Astrocyte (in vitro differentiated cells and primary cell): ENCODE results near the gene PALLD. TPM values are rescaled to one million over a fixed set of nuclear protein-coding genes. Genes with fewer than 3 reads are reported as not detected.
"Not testable (repeated sequence)": the region's sequence is repeated elsewhere in the genome, so short reads cannot be mapped to it uniquely, and the experiment has no call there.

Source experiments
- DNase-seq: peaks from one replicate; pipeline ENCODE4 v3.0.0-alpha.2; 2010; ENCODE audit warnings: low read depth
- FAIRE-seq: peaks from 2 replicates; lab custom pipeline; 2011; peaks lifted over from hg19 to GRCh38; lab: Jason Lieb, UNC
- H2AFZ ChIP-seq: 2 replicates; pipeline ENCODE4 v1.6.0; 2012; ENCODE audit warnings: low read depth, low read length, inconsistent platforms
- H3K27ac ChIP-seq: 2 replicates; pipeline ENCODE4 v1.5.1; 2011; ENCODE audit warnings: low read depth, low read length, inconsistent platforms
- H3K27me3 ChIP-seq: 2 replicates; pipeline ENCODE4 v1.6.0; 2011; ENCODE audit warnings: low read length, inconsistent platforms; ENCODE audit not compliant: insufficient read depth
- H3K36me3 ChIP-seq: 2 replicates; pipeline ENCODE4 v1.5.1; 2011; ENCODE audit warnings: low read length, inconsistent platforms; ENCODE audit not compliant: insufficient read depth
- H3K4me1 ChIP-seq: 2 replicates; pipeline ENCODE4 v1.5.1; 2011; ENCODE audit warnings: low read length, inconsistent platforms; ENCODE audit not compliant: insufficient read depth
- H3K4me2 ChIP-seq: 2 replicates; pipeline ENCODE4 v1.6.0; 2012; ENCODE audit warnings: low read length, inconsistent platforms
- H3K4me3 ChIP-seq: 2 replicates; pipeline ENCODE4 v1.5.1; 2011; ENCODE audit warnings: low read depth, mild to moderate bottlenecking, low read length, inconsistent platforms; ENCODE audit not compliant: insufficient read depth
- H3K79me2 ChIP-seq: 2 replicates; pipeline ENCODE4 v1.6.0; 2012; ENCODE audit warnings: mild to moderate bottlenecking, low read length, inconsistent platforms; ENCODE audit not compliant: insufficient read depth
- H3K9ac ChIP-seq: 2 replicates; pipeline ENCODE4 v1.6.0; 2012; ENCODE audit warnings: mild to moderate bottlenecking, low read length, inconsistent platforms
- H3K9me3 ChIP-seq: 2 replicates; pipeline ENCODE4 v1.5.1; 2012; ENCODE audit warnings: low read depth, mild to moderate bottlenecking, low read length, inconsistent platforms; ENCODE audit not compliant: insufficient read depth
- H4K20me1 ChIP-seq: 2 replicates; pipeline ENCODE4 v1.6.0; 2012; ENCODE audit warnings: low read length, inconsistent platforms; ENCODE audit not compliant: insufficient read depth
- H3K27ac Mint-ChIP-seq: one replicate; pipeline ENCODE4 v1.8.0; 2021; ENCODE audit warnings: mild to moderate bottlenecking, mixed read lengths; ENCODE audit not compliant: unreplicated experiment
- H3K27me3 Mint-ChIP-seq: one replicate; pipeline ENCODE4 v1.8.0; 2021; ENCODE audit warnings: low read depth, mixed read lengths; ENCODE audit not compliant: unreplicated experiment
- H3K36me3 Mint-ChIP-seq: one replicate; pipeline ENCODE4 v1.8.0; 2021; ENCODE audit warnings: low read depth, mixed read lengths; ENCODE audit not compliant: unreplicated experiment
- H3K4me1 Mint-ChIP-seq: one replicate; pipeline ENCODE4 v1.8.0; 2021; ENCODE audit warnings: low read depth, mixed read lengths; ENCODE audit not compliant: unreplicated experiment
- H3K4me3 Mint-ChIP-seq: one replicate; pipeline ENCODE4 v1.8.0; 2021; ENCODE audit warnings: mild to moderate bottlenecking, moderate library complexity, mixed read lengths; ENCODE audit not compliant: unreplicated experiment
- H3K9me3 Mint-ChIP-seq: one replicate; pipeline ENCODE4 v1.8.0; 2021; ENCODE audit warnings: mild to moderate bottlenecking, mixed read lengths; ENCODE audit not compliant: unreplicated experiment
- CTCF ChIP-seq: IDR thresholded peaks from 2 replicates; pipeline ENCODE4 v1.5.1; 2011; ENCODE audit warnings: low read depth, mild to moderate bottlenecking, inconsistent platforms, low read length, moderate library complexity; ENCODE audit not compliant: insufficient read depth
- EZH2 ChIP-seq: IDR thresholded peaks from 2 replicates; pipeline ENCODE4 v1.6.1; 2012; ENCODE audit warnings: mild to moderate bottlenecking, low read length, inconsistent platforms; ENCODE audit not compliant: insufficient read depth
- total RNA-seq: library from RNA; stranded (reverse); gene quantifications from 2 replicates; pipeline ENCODE4 v1.2.1, GENCODE V29; 2021

Gene PALLD
- total RNA-seq, 1 donor from 2014 or later = 498 TPM

- Histone ChIP-seq H3K79me2 (no peaks in the 10 kb centered on the region), H3K36me3 (no peaks in the 10 kb centered on the region), H2AFZ (no peak overlapping the region), H3K4me3 (no peak overlapping the region), H3K4me2 (no peak overlapping the region), H3K9me3 (no peaks in the 10 kb centered on the region), H3K27ac (no peak overlapping the region), H3K4me1 (no peaks in the 10 kb centered on the region), H3K9ac (no peak overlapping the region), H4K20me1 (no peaks in the 10 kb centered on the region), H3K27me3 (no peaks in the 10 kb centered on the region)
- DNase-seq (peak; percentile 73), FAIRE-seq (no peak)
- TF ChIP-seq EZH2 (no peak), CTCF (no peak)
- Mint-ChIP-seq H3K4me1 (peaks cover 9% of the 10 kb centered on the region), H3K36me3 (no peaks in the 10 kb centered on the region), H3K9me3 (no peaks in the 10 kb centered on the region), H3K4me3 (no peak overlapping the region), H3K27ac (peak overlapping the region; percentile 68), H3K27me3 (no peaks in the 10 kb centered on the region)
Measured at GRCh38 chr4:168509786-168510185, 12.9 kb downstream of the PALLD start.

- TF ChIP-seq EZH2 (no peak), CTCF (no peak)
- H3K79me2 ChIP-seq = no peaks in the 10 kb centered on the region
- no peak for DNase-seq
- H3K9me3 ChIP-seq = no peaks in the 10 kb centered on the region
- H3K9ac ChIP-seq = no peak overlapping the region
- no peak overlapping the region for H3K27ac ChIP-seq
- no peak overlapping the region for H3K4me3 ChIP-seq
- H2AFZ ChIP-seq = no peak overlapping the region
- Mint-ChIP-seq H3K36me3 (no peaks in the 10 kb centered on the region), H3K4me1 (peaks cover 17% of the 10 kb centered on the region), H3K27me3 (no peaks in the 10 kb centered on the region), H3K9me3 (no peaks in the 10 kb centered on the region), H3K27ac (no peak overlapping the region), H3K4me3 (no peak overlapping the region)
- H3K36me3 ChIP-seq = no peaks in the 10 kb centered on the region
- no peak for FAIRE-seq
- no peaks in the 10 kb centered on the region for H3K4me1 ChIP-seq
- H3K4me2 ChIP-seq = no peak overlapping the region
- H3K27me3 ChIP-seq = no peaks in the 10 kb centered on the region
- no peaks in the 10 kb centered on the region for H4K20me1 ChIP-seq
Measured at GRCh38 chr4:168511780-168512489, 15.1 kb downstream of the PALLD start.

- not testable (repeated sequence) for H3K4me2 ChIP-seq, FAIRE-seq, H3K27me3 ChIP-seq, H3K79me2 ChIP-seq, H3K4me1 ChIP-seq, H3K9me3 ChIP-seq, H3K27ac ChIP-seq, H3K9me3 Mint-ChIP-seq, H3K36me3 ChIP-seq, H3K9ac ChIP-seq, H3K4me3 ChIP-seq, H4K20me1 ChIP-seq, H2AFZ ChIP-seq, H3K27me3 Mint-ChIP-seq, H3K4me3 Mint-ChIP-seq, DNase-seq, H3K27ac Mint-ChIP-seq
- Mint-ChIP-seq H3K4me1 (peaks cover 17% of the 10 kb centered on the region), H3K36me3 (peaks cover 12% of the 10 kb centered on the region)
Measured at GRCh38 chr4:168513826-168514225, 17.0 kb downstream of the PALLD start.
